ENCODE measurements around the gene ATF3.
"Not testable (repeated sequence)": the region's sequence is repeated elsewhere in the genome, so short reads cannot be mapped to it uniquely, and the experiment has no call there.

The ATF3 gene

GRCh38 chr1:212629450-212630157 lies 21.0 kb downstream of the ATF3 start:
- DNase-seq: no peak

- DNase-seq: peak in 3 of 4 experiments; percentile 8 to 15 (median 11)
These were observed 21.8 kb downstream of the ATF3 start for GRCh38 chr1:212630158-212630900.

- no peak for DNase-seq
These were observed 24.6 kb downstream of the ATF3 start for GRCh38 chr1:212633161-212633560.

GRCh38 chr1:212634252-212634651 lies 25.7 kb downstream of the ATF3 start:
- no peak for DNase-seq

- DNase-seq: no peak
These were observed 26.6 kb downstream of the ATF3 start for GRCh38 chr1:212635141-212635631.

- no peak for DNase-seq
These were observed 29.3 kb downstream of the ATF3 start for GRCh38 chr1:212637902-212638301.

- DNase-seq: no peak
These were observed 30.1 kb downstream of the ATF3 start for GRCh38 chr1:212638492-212639151.

- not testable (repeated sequence) for DNase-seq
These were observed 31.0 kb downstream of the ATF3 start for GRCh38 chr1:212639524-212639923.

GRCh38 chr1:212640223-212640878 lies 31.8 kb downstream of the ATF3 start:
- DNase-seq: no peak

GRCh38 chr1:212641956-212642355 lies 33.4 kb downstream of the ATF3 start:
- DNase-seq: no peak

- DNase-seq: no peak
These were observed 35.3 kb downstream of the ATF3 start for GRCh38 chr1:212643877-212644276.

- DNase-seq: no peak
These were observed 36.4 kb downstream of the ATF3 start for GRCh38 chr1:212644866-212645545.

- no peak for DNase-seq
These were observed 37.3 kb downstream of the ATF3 start for GRCh38 chr1:212645546-212646543.

GRCh38 chr1:212646588-212646987 lies 38.0 kb downstream of the ATF3 start:
- DNase-seq: no peak

GRCh38 chr1:212647004-212647403 lies 38.4 kb downstream of the ATF3 start:
- DNase-seq: no peak

- no peak for DNase-seq
These were observed 39.9 kb downstream of the ATF3 start for GRCh38 chr1:212648431-212648830.

GRCh38 chr1:212649020-212649419 lies 40.5 kb downstream of the ATF3 start:
- no peak for DNase-seq

GRCh38 chr1:212650228-212650627 lies 41.7 kb downstream of the ATF3 start:
- no peak for DNase-seq

- no peak for DNase-seq
These were observed 43.0 kb downstream of the ATF3 start for GRCh38 chr1:212651521-212651920.

GRCh38 chr1:212651977-212652376 lies 43.4 kb downstream of the ATF3 start:
- DNase-seq: no peak

- DNase-seq: no peak
These were observed 44.0 kb downstream of the ATF3 start for GRCh38 chr1:212652609-212653008.
